HG03558 (cell line): ENCODE measurements around the gene ZCWPW2.

Experiments
- ATAC-seq: cut with Tn5 transposase; IDR thresholded peaks from one replicate; pipeline ENCODE4 v1.9.1; 2021; ENCODE audit warnings: moderate number of reproducible peaks; ENCODE audit not compliant: unreplicated experiment; ENCODE audit errors: extremely low read depth

The ZCWPW2 gene

GRCh38 chr3:28348629-28349468 lies at the start of gene ZCWPW2, which contains the start of gene AZI2:
TSS of gene ZCWPW2 (plus strand) at chr3:28348721. CDS start at chr3:28413069, 64,348 bp downstream.
TSS of gene AZI2 (minus strand) at chr3:28348824. CDS start at chr3:28340617, 8,207 bp downstream.
- ATAC-seq, result peak; percentile 83

- ATAC-seq, result no peak
Observed at GRCh38 chr3:28299705-28300104, 48.8 kb upstream of the ZCWPW2 start.

- no peak for ATAC-seq
Observed at GRCh38 chr3:28300345-28300962, 48.1 kb upstream of the ZCWPW2 start.

GRCh38 chr3:28301688-28302087 lies 46.8 kb upstream of the ZCWPW2 start:
- ATAC-seq, result no peak

GRCh38 chr3:28308196-28308595 lies 40.3 kb upstream of the ZCWPW2 start:
- no peak for ATAC-seq

GRCh38 chr3:28315711-28316110 lies 32.8 kb upstream of the ZCWPW2 start:
- no peak for ATAC-seq

GRCh38 chr3:28316226-28316625 lies 32.3 kb upstream of the ZCWPW2 start:
- no peak for ATAC-seq

GRCh38 chr3:28317438-28318022 lies 31.0 kb upstream of the ZCWPW2 start:
- ATAC-seq, result peak; percentile 88

- ATAC-seq, result no peak
Observed at GRCh38 chr3:28320981-28321380, 27.5 kb upstream of the ZCWPW2 start.

GRCh38 chr3:28322464-28322863 lies 26.1 kb upstream of the ZCWPW2 start:
- ATAC-seq, result no peak

GRCh38 chr3:28326458-28326926 lies 22.0 kb upstream of the ZCWPW2 start:
- peak; percentile 52 for ATAC-seq

- ATAC-seq, result no peak
Observed at GRCh38 chr3:28328188-28329151, 20.1 kb upstream of the ZCWPW2 start.

GRCh38 chr3:28334552-28334951 lies 14.0 kb upstream of the ZCWPW2 start:
- ATAC-seq, result no peak

GRCh38 chr3:28335246-28335645 lies 13.3 kb upstream of the ZCWPW2 start:
- ATAC-seq, result no peak

GRCh38 chr3:28337230-28337629 lies 11.3 kb upstream of the ZCWPW2 start:
- no peak for ATAC-seq

- ATAC-seq, result no peak
Observed at GRCh38 chr3:28343144-28343543, 5.4 kb upstream of the ZCWPW2 start.

- ATAC-seq, result no peak
Observed at GRCh38 chr3:28345690-28346089, 2.8 kb upstream of the ZCWPW2 start.

GRCh38 chr3:28347374-28348264 lies 902 bp upstream of the ZCWPW2 start:
- no peak for ATAC-seq

GRCh38 chr3:28348265-28348628 lies 274 bp upstream of the ZCWPW2 start:
- no peak for ATAC-seq
